SK-N-SH (cell line): ENCODE data around the gene BBS9.

Experiments
- CTCF ChIP-seq: fragments of 200-600 bp; sonication (generic); IDR thresholded peaks from 2 replicates; pipeline ENCODE4 v1.6.1; 2017; ENCODE audit warnings: antibody characterized with exemption, mild to moderate bottlenecking, moderate library complexity
- EP300 ChIP-seq, 2 experiments: IDR thresholded peaks; 2 replicates each; pipeline versions ENCODE4 v1.4.0 to v1.6.1; 2012; ENCODE audit warnings: borderline replicate concordance in 1 of 2, low read depth in 1 of 2, low read length in 1 of 2
- GABPA ChIP-seq: IDR thresholded peaks from 2 replicates; pipeline ENCODE4 v1.4.0; 2012; ENCODE audit warnings: low read depth, mild to moderate bottlenecking
- IRF3 ChIP-seq: fragments of 150-350 bp; IDR thresholded peaks from 2 replicates; pipeline ENCODE4 v1.6.1; 2016; ENCODE audit warnings: mild to moderate bottlenecking, low read depth, low read length
- RCOR1 ChIP-seq: fragments of 150-350 bp; IDR thresholded peaks from 2 replicates; pipeline ENCODE4 v1.6.1; 2017; ENCODE audit warnings: antibody characterized with exemption, low read length
- SMC3 ChIP-seq: IDR thresholded peaks from 2 replicates; pipeline ENCODE4 v1.6.1; 2012; ENCODE audit warnings: low read depth, low read length, improper control_type of control experiment
- TAF1 ChIP-seq: IDR thresholded peaks from 2 replicates; pipeline ENCODE4 v1.6.1; 2012; ENCODE audit warnings: low read depth, mild to moderate bottlenecking, low read length, moderate library complexity, borderline replicate concordance
- TCF12 ChIP-seq: IDR thresholded peaks from 2 replicates; pipeline ENCODE4 v1.4.0; 2012
- YY1 ChIP-seq: IDR thresholded peaks from 2 replicates; pipeline ENCODE4 v1.4.0; 2012; ENCODE audit warnings: low read depth, mild to moderate bottlenecking

GRCh38 chr7:33539659-33540400 lies 410.5 kb downstream of the BBS9 start:
- TF ChIP-seq YY1 (no peak), CTCF (no peak), TAF1 (no peak), GABPA (no peak), IRF3 (no peak), EP300 (IDR thresholded peaks at IDR 0.05; ENCODE audit: borderline replicate concordance in 1 of 2, low read depth in 1 of 2, low read length in 1 of 2) (no peak), RCOR1 (no peak), SMC3 (no peak), TCF12 (no peak)
